GM06990 (cell line): ENCODE data around the gene KCNIP1.
"Not testable (repeated sequence)": the region's sequence is repeated elsewhere in the genome, so short reads cannot be mapped to it uniquely, and the experiment has no call there.

Experiments used
- DNase-seq: peaks from one replicate; pipeline ENCODE4 v3.0.0-alpha.2; 2011; ENCODE audit not compliant: insufficient read length; ENCODE audit errors: extremely low read depth
- H3K27me3 ChIP-seq: replicated peaks from 2 replicates; pipeline ENCODE4 v1.6.0; 2011; ENCODE audit warnings: low read length; ENCODE audit not compliant: control insufficient read depth, insufficient read depth
- H3K36me3 ChIP-seq: 2 replicates; pipeline ENCODE4 v1.5.1; 2011; ENCODE audit warnings: low read length; ENCODE audit not compliant: control insufficient read depth, insufficient read depth
- H3K4me3 ChIP-seq: replicated peaks from 2 replicates; pipeline ENCODE4 v1.5.1; 2011; ENCODE audit warnings: low read depth, mild to moderate bottlenecking, control low read depth, low read length
- CTCF ChIP-seq: IDR thresholded peaks from 2 replicates; pipeline ENCODE4 v1.5.1; 2011; ENCODE audit warnings: low read length, control low read depth, mild to moderate bottlenecking, inconsistent platforms; ENCODE audit not compliant: insufficient read depth, poor library complexity, severe bottlenecking

Gene KCNIP1

GRCh38 chr5:170750791-170751190, 247.0 kb downstream of the KCNIP1 start:
- DNase-seq: no peak
- no peaks in the 10 kb centered on the region for H3K36me3 ChIP-seq

GRCh38 chr5:170751631-170752030, 247.8 kb downstream of the KCNIP1 start:
- Histone ChIP-seq H3K27me3 (peaks cover 2% of the 10 kb centered on the region; the same call in 1 of the 2 replicates), H3K4me3 (no peak overlapping the region), H3K36me3 (no peaks in the 10 kb centered on the region)
- no peak for DNase-seq
- no peak for TF ChIP-seq CTCF

More at GRCh38 chr5:170750791-170751190, 247.0 kb downstream of the KCNIP1 start:
- Histone ChIP-seq H3K4me3 (no peak overlapping the region), H3K27me3 (peaks cover 2% of the 10 kb centered on the region; the same call in 1 of the 2 replicates)
- no peak for TF ChIP-seq CTCF

- no peak for DNase-seq
- H3K4me3 ChIP-seq: no peak overlapping the region
- no peaks in the 10 kb centered on the region for H3K36me3 ChIP-seq
- H3K27me3 ChIP-seq: peaks cover 2% of the 10 kb centered on the region; the same call in 1 of the 2 replicates
- TF ChIP-seq CTCF: no peak
Measured at GRCh38 chr5:170752257-170753215, 248.7 kb downstream of the KCNIP1 start.

GRCh38 chr5:170753311-170753710, 249.5 kb downstream of the KCNIP1 start:
- DNase-seq: no peak
- peaks cover 2% of the 10 kb centered on the region; the same call in 1 of the 2 replicates for H3K27me3 ChIP-seq
- H3K36me3 ChIP-seq: no peaks in the 10 kb centered on the region
- no peak for TF ChIP-seq CTCF
- no peak overlapping the region for H3K4me3 ChIP-seq

- not testable (repeated sequence) for H3K4me3 ChIP-seq, H3K36me3 ChIP-seq, H3K27me3 ChIP-seq, DNase-seq
Measured at GRCh38 chr5:170754508-170754907, 250.7 kb downstream of the KCNIP1 start.

GRCh38 chr5:170755679-170756456, 252.0 kb downstream of the KCNIP1 start:
- no peaks in the 10 kb centered on the region; the same call in 1 of the 2 replicates for H3K27me3 ChIP-seq
- no peak for TF ChIP-seq CTCF
- DNase-seq: no peak
- H3K4me3 ChIP-seq: no peak overlapping the region
- no peaks in the 10 kb centered on the region for H3K36me3 ChIP-seq
